Measurements from ENCODE around the gene COPZ1. TPM values are rescaled to one million over a fixed set of nuclear protein-coding genes. Genes with fewer than 3 reads are reported as not detected.

COPZ1 gene
- total RNA-seq, 1 donor from 2014 or later = 89.5 TPM

DNA sequence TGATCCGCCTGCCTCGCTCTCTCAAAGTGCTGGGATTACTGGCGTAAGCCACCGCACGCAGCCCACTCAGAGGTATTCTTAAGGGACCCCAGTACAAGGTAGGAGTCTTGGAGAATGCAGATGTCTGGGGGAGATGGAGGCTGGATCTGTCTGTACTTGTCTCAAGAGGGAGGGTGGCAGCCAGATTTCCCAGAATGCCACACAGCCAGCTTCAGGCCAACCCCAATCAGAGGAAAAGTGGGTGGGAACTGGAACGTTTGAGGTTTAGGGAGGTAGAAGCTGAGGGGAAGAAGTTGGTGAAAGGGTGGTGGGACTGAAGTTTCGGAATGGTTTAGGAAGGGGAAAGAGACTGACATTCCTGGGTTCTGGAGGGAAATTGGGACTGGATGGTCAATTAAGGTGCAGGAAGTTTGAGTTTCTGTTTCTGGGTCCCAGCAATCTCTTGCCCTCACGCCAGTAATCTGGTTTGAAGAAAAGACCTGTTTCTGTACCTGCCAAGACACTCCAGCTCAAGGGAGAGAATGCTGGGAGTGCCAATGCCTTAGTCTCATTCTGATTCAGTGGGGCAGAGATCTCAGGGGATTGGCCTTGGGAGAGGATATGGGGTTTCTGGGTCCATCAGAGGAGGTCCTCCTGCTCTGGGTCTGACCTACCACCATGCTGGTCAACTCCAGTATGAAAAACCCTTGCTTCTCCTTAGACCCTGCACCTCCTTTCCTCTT lies 67.7 kb downstream of the COPZ1 start:
- no peak overlapping the region for H3K4me3 ChIP-seq (ENCODE audit: low read depth, low read length)
- H3K27me3 ChIP-seq (ENCODE audit: control insufficient read depth, insufficient read depth, low read length) = no peaks in the 10 kb centered on the region
- peaks cover 28% of the 10 kb centered on the region for H3K36me3 ChIP-seq (ENCODE audit: control insufficient read depth, insufficient read depth, low read length)
- DNase-seq (ENCODE audit: low read depth) = peak; percentile 74
- TF ChIP-seq, protein P1, sequence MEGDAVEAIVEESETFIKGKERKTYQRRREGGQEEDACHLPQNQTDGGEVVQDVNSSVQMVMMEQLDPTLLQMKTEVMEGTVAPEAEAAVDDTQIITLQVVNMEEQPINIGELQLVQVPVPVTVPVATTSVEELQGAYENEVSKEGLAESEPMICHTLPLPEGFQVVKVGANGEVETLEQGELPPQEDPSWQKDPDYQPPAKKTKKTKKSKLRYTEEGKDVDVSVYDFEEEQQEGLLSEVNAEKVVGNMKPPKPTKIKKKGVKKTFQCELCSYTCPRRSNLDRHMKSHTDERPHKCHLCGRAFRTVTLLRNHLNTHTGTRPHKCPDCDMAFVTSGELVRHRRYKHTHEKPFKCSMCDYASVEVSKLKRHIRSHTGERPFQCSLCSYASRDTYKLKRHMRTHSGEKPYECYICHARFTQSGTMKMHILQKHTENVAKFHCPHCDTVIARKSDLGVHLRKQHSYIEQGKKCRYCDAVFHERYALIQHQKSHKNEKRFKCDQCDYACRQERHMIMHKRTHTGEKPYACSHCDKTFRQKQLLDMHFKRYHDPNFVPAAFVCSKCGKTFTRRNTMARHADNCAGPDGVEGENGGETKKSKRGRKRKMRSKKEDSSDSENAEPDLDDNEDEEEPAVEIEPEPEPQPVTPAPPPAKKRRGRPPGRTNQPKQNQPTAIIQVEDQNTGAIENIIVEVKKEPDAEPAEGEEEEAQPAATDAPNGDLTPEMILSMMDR (IDR thresholded peaks at IDR 0.05; ENCODE audit: insufficient read depth, low read length, severe bottlenecking) = no peak
- no peak for FAIRE-seq

DNA sequence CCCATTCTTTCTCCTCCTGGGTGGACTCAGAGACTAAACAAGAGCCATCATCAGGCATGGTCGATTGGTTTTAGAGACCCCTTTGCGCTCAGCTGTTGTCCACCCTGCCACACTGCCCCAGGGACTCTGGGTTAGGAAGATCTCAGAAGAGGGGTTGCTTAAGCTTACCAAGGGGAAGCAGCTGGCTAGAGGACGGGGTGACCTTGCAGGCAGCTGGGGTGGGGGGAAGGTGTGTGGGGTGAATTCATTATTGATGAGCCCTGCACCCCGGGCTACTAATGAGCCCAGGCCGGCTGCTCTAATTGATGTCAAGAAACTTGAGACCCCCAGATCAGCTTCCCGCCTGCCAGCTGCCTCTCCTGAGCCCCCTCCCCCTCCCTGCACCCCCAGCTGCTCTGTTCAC lies 68.3 kb downstream of the COPZ1 start:
- no peaks in the 10 kb centered on the region for H3K27me3 ChIP-seq (ENCODE audit: control insufficient read depth, insufficient read depth, low read length)
- H3K36me3 ChIP-seq (ENCODE audit: control insufficient read depth, insufficient read depth, low read length) = peaks cover 32% of the 10 kb centered on the region
- DNase-seq (ENCODE audit: low read depth) (no peak), FAIRE-seq (no peak)
- no peak overlapping the region for H3K4me3 ChIP-seq (ENCODE audit: low read depth, low read length)
- TF ChIP-seq, protein P1 (IDR thresholded peaks at IDR 0.05; ENCODE audit: insufficient read depth, low read length, severe bottlenecking) = no peak

DNA sequence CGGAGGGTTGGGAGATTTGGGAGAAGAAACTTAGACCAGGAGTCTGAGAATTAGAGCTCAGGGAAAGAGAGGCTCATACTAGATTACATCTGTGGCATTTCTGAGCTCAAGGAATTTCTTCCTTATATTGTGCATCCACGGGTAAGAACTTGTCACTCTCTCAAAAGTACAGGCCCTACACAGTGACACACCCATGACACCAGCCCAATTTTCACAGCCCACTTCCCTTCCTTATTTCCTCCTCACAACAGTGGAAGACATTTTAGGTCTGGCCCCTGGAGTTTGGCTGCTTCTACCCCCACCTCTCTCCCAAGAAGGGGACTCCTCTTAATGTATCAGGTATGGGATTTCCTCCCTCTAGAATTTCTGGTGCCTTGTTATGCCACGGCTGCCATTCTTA lies 68.8 kb downstream of the COPZ1 start:
- H3K36me3 ChIP-seq (ENCODE audit: control insufficient read depth, insufficient read depth, low read length) = peaks cover 36% of the 10 kb centered on the region
- DNase-seq (ENCODE audit: low read depth) (no peak), FAIRE-seq (no peak)
- H3K4me3 ChIP-seq (ENCODE audit: low read depth, low read length) = no peak overlapping the region
- H3K27me3 ChIP-seq (ENCODE audit: control insufficient read depth, insufficient read depth, low read length) = no peaks in the 10 kb centered on the region
- TF ChIP-seq, protein P1 (IDR thresholded peaks at IDR 0.05; ENCODE audit: insufficient read depth, low read length, severe bottlenecking) = no peak

DNA sequence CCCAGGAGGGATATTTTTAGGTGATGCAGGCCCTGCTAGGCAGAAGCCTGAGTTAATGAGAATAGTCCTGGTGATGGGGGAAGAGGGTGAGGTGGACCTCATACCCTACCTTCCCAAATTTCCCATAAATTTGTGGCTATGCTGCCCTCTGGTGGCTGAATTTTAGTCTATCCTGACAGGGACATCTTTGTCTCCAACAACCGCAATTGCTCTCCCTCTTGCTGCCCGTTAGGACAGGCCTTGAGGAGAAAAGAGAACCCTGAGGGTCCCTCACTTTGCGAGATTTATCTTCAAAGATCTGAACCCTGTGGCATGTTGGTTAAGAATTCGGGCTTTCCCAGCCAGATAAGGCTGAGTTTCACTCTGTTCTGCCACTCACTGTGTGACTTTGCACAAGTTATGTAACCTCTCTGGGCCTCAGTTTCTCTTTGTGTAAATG lies 69.4 kb downstream of the COPZ1 start:
- TF ChIP-seq, protein P1 (IDR thresholded peaks at IDR 0.05; ENCODE audit: insufficient read depth, low read length, severe bottlenecking) = peak; percentile 75
- DNase-seq (ENCODE audit: low read depth) (peak; percentile 67), FAIRE-seq (no peak)
- Histone ChIP-seq H3K4me3 (ENCODE audit: low read depth, low read length) (no peak overlapping the region), H3K27me3 (ENCODE audit: control insufficient read depth, insufficient read depth, low read length) (no peaks in the 10 kb centered on the region), H3K36me3 (ENCODE audit: control insufficient read depth, insufficient read depth, low read length) (peaks cover 33% of the 10 kb centered on the region)

DNA sequence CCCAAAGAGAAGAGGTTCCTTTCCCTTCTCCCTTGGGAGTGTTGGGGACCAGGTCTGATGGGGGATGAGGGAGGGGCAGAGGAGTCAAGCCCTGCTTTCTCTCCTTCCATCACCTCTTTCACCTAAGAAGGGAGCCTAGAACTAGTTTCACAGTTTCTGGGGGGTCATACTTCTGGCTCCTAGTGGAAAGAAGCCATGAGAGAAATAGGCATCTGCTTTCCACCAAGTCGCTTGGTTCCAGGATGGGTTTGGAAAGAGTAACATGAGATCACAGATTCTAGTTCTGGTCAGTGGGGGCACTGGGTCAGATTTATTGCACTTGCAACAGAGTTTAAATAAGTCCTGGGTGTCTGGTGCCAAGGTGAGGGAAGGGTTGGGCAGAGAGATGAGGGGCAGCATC lies 70.1 kb downstream of the COPZ1 start:
- TF ChIP-seq, protein P1 (IDR thresholded peaks at IDR 0.05; ENCODE audit: insufficient read depth, low read length, severe bottlenecking) = no peak
- Histone ChIP-seq H3K4me3 (ENCODE audit: low read depth, low read length) (no peak overlapping the region), H3K27me3 (ENCODE audit: control insufficient read depth, insufficient read depth, low read length) (no peaks in the 10 kb centered on the region), H3K36me3 (ENCODE audit: control insufficient read depth, insufficient read depth, low read length) (peaks cover 29% of the 10 kb centered on the region)
- DNase-seq (ENCODE audit: low read depth) (no peak), FAIRE-seq (no peak)

DNA sequence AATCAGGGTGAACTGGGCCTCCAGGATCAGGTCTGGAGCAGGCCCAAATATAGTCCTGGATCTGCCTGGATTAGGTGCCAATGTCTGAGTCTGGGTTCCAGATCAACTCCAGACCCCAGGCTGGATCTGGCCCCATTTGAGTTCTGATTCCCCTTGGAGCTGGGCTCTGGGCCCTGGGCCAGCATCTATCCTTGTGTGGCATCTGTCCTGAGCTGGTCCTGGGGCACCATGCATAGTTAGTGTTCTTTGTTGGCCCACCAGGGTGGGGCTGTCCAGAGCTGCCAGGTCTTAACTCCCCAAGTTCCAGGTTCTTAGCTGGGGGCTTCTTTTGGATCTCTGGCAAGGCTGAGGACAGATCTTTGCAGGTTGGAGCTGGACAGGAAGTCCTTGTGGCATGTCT lies 70.6 kb downstream of the COPZ1 start:
- H3K27me3 ChIP-seq (ENCODE audit: control insufficient read depth, insufficient read depth, low read length) = no peaks in the 10 kb centered on the region
- FAIRE-seq = no peak
- no peak for DNase-seq (ENCODE audit: low read depth)
- H3K36me3 ChIP-seq (ENCODE audit: control insufficient read depth, insufficient read depth, low read length) = peaks cover 29% of the 10 kb centered on the region
- H3K4me3 ChIP-seq (ENCODE audit: low read depth, low read length) = no peak overlapping the region
- TF ChIP-seq, protein P1 (IDR thresholded peaks at IDR 0.05; ENCODE audit: insufficient read depth, low read length, severe bottlenecking) = no peak
